Activated CD8-positive, alpha-beta T cell treated with anti-CD3 and anti-CD28 coated beads for 36 hours (primary cell): ENCODE measurements around the gene IGFL3. TPM values are rescaled to one million over a fixed set of nuclear protein-coding genes. Genes with fewer than 3 reads are reported as not detected.

Experiments used
- ATAC-seq: fragments of 200-7000 bp; cut with Tn5 transposase; one replicate; pipeline ENCODE4 v1.10.0; 2021; ENCODE audit warnings: mild to moderate bottlenecking, moderate library complexity
- CTCF ChIA-PET: fragments of 350-600 bp; sonication (Branson Sonifier 250); formaldehyde crosslinking; loops from one replicate; lab custom pipeline; 2021; ENCODE audit warnings: antibody characterized with exemption; lab: Charles Lee
- POLR2A ChIA-PET: fragments of 350-600 bp; sonication (Branson Sonifier 250); formaldehyde crosslinking; loops from one replicate; lab custom pipeline; 2021; ENCODE audit warnings: antibody characterized with exemption; lab: Charles Lee
- DNase-seq: peaks from one replicate; pipeline ENCODE4 v3.0.0-alpha.2; 2020
- H3K27ac Mint-ChIP-seq: one replicate; pipeline ENCODE4 v1.8.0; 2021; ENCODE audit warnings: mild to moderate bottlenecking, mixed read lengths
- H3K27me3 Mint-ChIP-seq: one replicate; pipeline ENCODE4 v1.8.0; 2021; ENCODE audit warnings: mixed read lengths
- H3K36me3 Mint-ChIP-seq: one replicate; pipeline ENCODE4 v1.8.0; 2021; ENCODE audit warnings: low read depth, mixed read lengths
- H3K4me1 Mint-ChIP-seq: one replicate; pipeline ENCODE4 v1.8.0; 2021; ENCODE audit warnings: low read depth, mixed read lengths
- H3K4me3 Mint-ChIP-seq: one replicate; pipeline ENCODE4 v1.8.0; 2021; ENCODE audit warnings: mild to moderate bottlenecking, moderate library complexity, mixed read lengths
- H3K9me3 Mint-ChIP-seq: one replicate; pipeline ENCODE4 v1.8.0; 2021; ENCODE audit warnings: mixed read lengths
- intact Hi-C: fragments of 100-400 bp; cut with micrococcal nuclease; formaldehyde crosslinking; loops from one replicate; pipeline ENCODE4 v1.10.0; 2022
- total RNA-seq, 2 experiments: library from RNA; stranded (reverse); gene quantifications; one replicate each; pipeline ENCODE4 v1.2.3, GENCODE V29; 2021
- TF ChIP-seq, protein P1 (sequence below): fragments of 200-600 bp; IDR thresholded peaks from one replicate; pipeline ENCODE4 v1.8.0; 2022; ENCODE audit warnings: antibody characterized with exemption, mild to moderate bottlenecking

IGFL3 gene
- total RNA-seq, 2 experiments from 2014 or later = not detected

GRCh38 chr19:46073268-46073922, 51.1 kb downstream of the IGFL3 start:
- H3K4me1 Mint-ChIP-seq = peaks cover 7% of the 10 kb centered on the region
- POLR2A ChIA-PET = no interaction called here
- TF ChIP-seq, protein P1, sequence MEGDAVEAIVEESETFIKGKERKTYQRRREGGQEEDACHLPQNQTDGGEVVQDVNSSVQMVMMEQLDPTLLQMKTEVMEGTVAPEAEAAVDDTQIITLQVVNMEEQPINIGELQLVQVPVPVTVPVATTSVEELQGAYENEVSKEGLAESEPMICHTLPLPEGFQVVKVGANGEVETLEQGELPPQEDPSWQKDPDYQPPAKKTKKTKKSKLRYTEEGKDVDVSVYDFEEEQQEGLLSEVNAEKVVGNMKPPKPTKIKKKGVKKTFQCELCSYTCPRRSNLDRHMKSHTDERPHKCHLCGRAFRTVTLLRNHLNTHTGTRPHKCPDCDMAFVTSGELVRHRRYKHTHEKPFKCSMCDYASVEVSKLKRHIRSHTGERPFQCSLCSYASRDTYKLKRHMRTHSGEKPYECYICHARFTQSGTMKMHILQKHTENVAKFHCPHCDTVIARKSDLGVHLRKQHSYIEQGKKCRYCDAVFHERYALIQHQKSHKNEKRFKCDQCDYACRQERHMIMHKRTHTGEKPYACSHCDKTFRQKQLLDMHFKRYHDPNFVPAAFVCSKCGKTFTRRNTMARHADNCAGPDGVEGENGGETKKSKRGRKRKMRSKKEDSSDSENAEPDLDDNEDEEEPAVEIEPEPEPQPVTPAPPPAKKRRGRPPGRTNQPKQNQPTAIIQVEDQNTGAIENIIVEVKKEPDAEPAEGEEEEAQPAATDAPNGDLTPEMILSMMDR = no peak
- H3K4me3 Mint-ChIP-seq = no peak overlapping the region
- no peak for ATAC-seq
- no peaks in the 10 kb centered on the region for H3K9me3 Mint-ChIP-seq
- H3K27ac Mint-ChIP-seq = no peak overlapping the region
- DNase-seq = no peak
- intact Hi-C loops = loop anchor here (10.0 kb wide), 1 partner anchor 49 kb away; the partner anchor contains the start of gene PGLYRP1
- peaks cover 69% of the 10 kb centered on the region for H3K27me3 Mint-ChIP-seq
- CTCF ChIA-PET = interaction anchor here (2.0 kb wide), 1 partner anchor 116 kb away, joined by 8 read pairs; no protein-coding TSS in a partner anchor
- H3K36me3 Mint-ChIP-seq = no peaks in the 10 kb centered on the region

Other genes starting within 250 kb of the IGFL3 start
- gene IRF2BP1, start 238.5 kb downstream of the IGFL3 start, total RNA-seq = 10 to 100 TPM; 15.3 to 17.2 TPM
- gene MYPOP, start 222.1 kb downstream of the IGFL3 start, total RNA-seq = 1 to 10 TPM; 4.1 to 5.0 TPM
- gene NANOS2, start 209.9 kb downstream of the IGFL3 start, total RNA-seq = not detected
- gene NOVA2, start 150.8 kb downstream of the IGFL3 start, total RNA-seq = not detected
- 10 to 100 TPM; 26.9 to 29.2 TPM for gene CCDC61, start 129.2 kb downstream of the IGFL3 start, total RNA-seq
- gene PGLYRP1, start 101.6 kb downstream of the IGFL3 start, total RNA-seq = not detected
- not detected for gene IGFL4, start 83.7 kb downstream of the IGFL3 start, total RNA-seq
- gene IGFL2, start 23.6 kb upstream of the IGFL3 start, total RNA-seq = not detected
- gene IGFL1, start 105.1 kb upstream of the IGFL3 start, total RNA-seq = not detected
- gene HIF3A, start 172.4 kb upstream of the IGFL3 start, total RNA-seq = not detected
- 100 to 1,000 TPM; 108 to 111 TPM for gene PPP5C, start 222.4 kb upstream of the IGFL3 start, total RNA-seq